GM20431 (cell line): ENCODE measurements around the gene CRYGN.

ENCODE experiments used
- in situ Hi-C: fragments of 300-500 bp; cut with MseI, MboI; formaldehyde crosslinking; loops from one replicate; pipeline ENCODE4 v1.15.0; 2020; ENCODE audit warnings: low sequenced_read_pairs; ENCODE audit not compliant: unreplicated experiment

Gene CRYGN

GRCh38 chr7:151383638-151384351, 56.1 kb downstream of the CRYGN start:
- in situ Hi-C loops, result no loop called here

DNA sequence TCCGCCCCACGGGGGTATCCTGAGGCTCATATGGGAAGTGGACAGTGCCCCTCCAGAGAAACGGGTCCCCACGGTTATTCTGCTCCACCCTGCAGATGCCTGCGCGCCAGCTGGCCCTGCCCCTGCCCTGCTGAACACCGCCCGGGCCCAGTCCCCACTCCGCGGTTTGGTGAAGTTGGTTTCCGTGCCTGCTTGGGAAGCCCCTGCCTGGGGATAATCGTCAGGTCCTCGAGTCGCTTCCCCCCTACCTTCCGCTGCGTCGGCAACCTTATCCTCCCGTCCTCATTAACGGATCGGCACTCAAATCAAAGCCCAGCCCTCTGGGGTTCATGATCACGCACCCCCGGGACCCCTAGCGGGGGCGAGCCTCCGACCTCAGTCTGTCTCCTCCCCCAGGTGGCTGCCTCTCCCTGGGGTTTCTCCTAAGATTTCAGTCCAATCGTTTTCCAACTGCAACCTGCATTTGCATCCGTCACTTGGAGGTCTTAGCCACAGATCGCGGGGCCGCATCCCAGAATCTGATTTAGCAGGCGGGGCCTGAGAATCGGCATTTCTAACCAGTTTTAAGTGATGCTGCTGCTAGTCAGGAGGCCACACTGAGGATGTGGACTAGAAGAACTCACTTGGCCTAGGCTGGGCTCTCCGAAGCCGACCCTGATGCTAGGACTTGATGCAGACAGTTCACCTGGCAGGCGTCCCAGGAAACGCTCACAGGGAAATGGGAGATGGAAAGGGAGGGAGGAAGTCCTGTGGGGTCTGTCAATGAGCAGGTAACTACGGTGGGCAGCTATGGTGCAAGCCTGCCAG, 57.7 kb downstream of the CRYGN start:
- in situ Hi-C loops, result no loop called here

DNA sequence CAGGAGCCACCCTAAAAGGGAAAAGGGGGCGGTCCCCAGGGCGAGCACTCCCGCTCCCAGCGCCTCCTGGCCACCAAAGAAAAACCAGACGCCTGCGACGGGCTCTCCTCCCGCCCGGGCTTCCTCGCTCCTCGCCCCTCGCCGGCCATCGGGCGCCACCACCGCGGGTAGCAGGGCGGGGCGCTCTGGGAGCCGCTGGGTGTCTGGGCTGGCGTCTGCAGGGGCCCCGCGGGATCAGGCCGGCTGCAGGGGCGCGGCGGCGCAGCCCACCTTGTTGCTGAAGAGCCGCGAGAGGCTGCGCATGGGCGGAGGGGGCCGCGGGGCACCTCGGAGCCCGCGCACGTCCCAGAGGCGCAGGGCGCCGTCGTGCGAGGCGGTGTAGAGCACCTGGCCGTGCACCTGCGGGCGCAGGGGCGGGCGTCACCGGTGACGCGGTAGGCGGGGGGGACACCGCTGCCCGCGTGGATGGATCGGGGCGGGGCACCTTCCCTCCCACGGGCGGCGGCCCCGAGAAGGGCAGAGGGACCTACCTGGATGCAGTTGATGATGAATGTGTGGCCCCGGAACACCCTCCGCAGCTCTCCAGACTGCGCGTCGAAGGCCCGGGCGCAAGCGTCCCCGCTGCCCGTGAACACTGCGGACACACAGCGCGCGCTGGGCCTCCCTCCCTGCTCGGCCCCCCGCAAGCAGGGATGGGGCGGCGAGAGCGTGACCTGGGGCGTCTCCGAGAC, 58.4 kb downstream of the CRYGN start:
- in situ Hi-C loops, result no loop called here

GRCh38 chr7:151381098-151381347, 58.9 kb downstream of the CRYGN start:
- in situ Hi-C loops, result no loop called here

GRCh38 chr7:151380199-151381097, 59.5 kb downstream of the CRYGN start:
- in situ Hi-C loops, result no loop called here

GRCh38 chr7:151379534-151380198, 60.3 kb downstream of the CRYGN start:
- in situ Hi-C loops, result no loop called here

- in situ Hi-C loops, result no loop called here
These were observed 60.8 kb downstream of the CRYGN start for GRCh38 chr7:151379193-151379520.
